Stimulated activated CD8-positive, alpha-beta memory T cell treated with anti-CD3 and anti-CD28 coated beads, Interleukin-4, amount 100 ng/mL, for 24 hours (primary cell): ENCODE results near the gene PDE7B.
A peak's percentile ranks its signal among the peaks of the same experiment; 100 is the strongest.

Source experiments
- DNase-seq: peaks from one replicate; pipeline ENCODE4 v3.0.0-alpha.2; 2020; ENCODE audit warnings: low read depth

Gene PDE7B

GRCh38 chr6:135851442-135852271 lies at the start of gene PDE7B:
TSS of gene PDE7B (plus strand) at chr6:135851701.
- DNase-seq = peak; percentile 4

DNA sequence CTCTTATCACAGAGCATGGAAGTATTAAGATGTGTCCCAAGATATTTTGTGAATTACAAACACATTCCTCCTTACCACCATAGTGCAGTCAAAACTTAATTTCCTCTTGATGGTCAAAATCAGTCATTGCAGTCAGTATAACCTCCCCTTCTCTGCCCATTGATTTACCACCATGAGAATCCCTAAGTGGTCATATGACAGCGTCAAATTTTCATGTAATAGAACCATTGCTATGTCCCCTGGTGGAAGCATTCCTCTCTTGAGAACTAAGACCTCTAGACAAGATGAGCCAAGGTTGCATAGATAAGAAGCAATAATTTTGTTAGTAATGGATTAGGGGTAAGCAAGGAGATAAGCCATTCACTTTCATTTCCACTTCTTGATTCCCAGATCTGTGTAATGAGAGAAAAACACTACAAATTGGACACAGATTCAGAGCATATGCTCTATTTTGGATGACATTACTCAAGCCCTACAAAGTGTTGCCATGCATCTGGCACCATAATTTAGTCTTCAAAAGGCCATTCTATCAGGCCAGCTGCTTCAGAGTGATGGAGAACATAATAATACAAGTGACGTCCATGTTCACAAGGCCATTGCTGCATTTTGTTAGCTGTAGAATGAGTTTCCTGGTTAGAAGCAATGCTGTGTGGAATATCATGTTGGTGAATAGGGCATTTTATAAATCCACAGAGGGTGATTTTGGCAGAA lies 49.6 kb upstream of the PDE7B start:
- DNase-seq = no peak

- no peak for DNase-seq
Observed at GRCh38 chr6:135810486-135810885, 41.0 kb upstream of the PDE7B start.

GRCh38 chr6:135811170-135811569 lies 40.3 kb upstream of the PDE7B start:
- no peak for DNase-seq

DNA sequence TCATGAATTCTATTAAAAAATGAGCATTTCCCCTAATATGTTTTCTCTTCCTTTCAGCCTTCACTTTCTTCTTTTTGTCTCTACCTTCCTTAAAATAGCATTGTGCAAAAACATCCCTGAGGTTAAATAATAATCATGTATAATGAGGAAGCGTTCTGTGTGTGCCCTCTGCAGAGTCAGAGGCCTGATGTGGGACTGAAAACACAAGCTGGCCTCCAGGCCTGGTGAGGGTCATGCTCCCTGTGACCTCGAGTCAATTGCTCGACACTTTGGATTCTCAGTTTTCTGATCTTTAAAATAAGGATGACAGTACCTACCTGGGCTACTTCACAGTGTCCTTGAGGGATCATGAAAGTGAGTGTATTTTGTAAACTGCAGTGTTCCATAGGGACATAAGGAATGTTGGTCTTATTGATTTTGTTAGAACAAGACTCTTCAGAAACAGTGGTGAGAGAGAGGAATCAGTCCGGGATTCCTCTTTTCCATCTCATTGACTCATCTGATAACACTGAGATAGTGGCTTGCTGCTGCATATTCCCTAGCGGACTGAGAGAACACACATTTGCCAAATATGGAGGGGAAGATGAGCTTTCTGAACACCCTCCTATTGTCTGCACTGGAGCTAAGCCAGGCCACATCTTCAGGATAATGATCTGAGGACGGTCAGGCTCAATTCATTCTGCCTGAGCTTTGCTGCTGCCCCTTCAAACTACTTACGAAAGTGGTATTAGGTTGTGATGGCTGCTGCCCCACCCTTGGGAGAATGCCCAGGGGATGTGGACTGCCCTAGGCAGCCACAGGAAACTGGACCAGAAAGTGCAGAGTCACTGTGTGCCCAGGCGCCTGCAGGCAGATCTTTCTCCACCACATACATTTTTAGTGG lies 39.6 kb upstream of the PDE7B start:
- DNase-seq = no peak

DNA sequence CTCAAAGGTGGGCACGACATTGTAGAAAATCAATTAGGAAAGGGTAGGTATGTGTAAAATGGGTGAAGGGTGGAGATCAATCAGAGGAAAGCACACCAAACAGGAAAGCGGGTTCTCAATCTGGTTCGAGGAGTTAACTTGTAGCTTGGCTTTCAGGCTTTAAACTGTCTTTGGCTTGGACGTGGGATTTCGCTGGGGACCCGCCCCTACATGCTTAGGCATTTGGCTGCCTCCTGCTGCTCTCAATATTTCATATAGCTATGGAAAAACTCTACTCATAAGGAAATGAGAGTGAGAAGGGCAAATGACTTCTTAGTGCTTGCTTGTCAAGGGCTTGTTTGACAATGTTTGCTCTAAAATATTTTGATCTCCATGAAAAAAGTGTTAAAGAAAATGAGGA lies 38.1 kb upstream of the PDE7B start:
- no peak for DNase-seq

GRCh38 chr6:135814043-135814442 lies 37.5 kb upstream of the PDE7B start:
- DNase-seq = no peak

GRCh38 chr6:135815216-135815615 lies 36.3 kb upstream of the PDE7B start:
- DNase-seq = no peak

GRCh38 chr6:135817035-135817434 lies 34.5 kb upstream of the PDE7B start:
- DNase-seq = no peak

GRCh38 chr6:135819665-135820064 lies 31.8 kb upstream of the PDE7B start:
- no peak for DNase-seq

DNA sequence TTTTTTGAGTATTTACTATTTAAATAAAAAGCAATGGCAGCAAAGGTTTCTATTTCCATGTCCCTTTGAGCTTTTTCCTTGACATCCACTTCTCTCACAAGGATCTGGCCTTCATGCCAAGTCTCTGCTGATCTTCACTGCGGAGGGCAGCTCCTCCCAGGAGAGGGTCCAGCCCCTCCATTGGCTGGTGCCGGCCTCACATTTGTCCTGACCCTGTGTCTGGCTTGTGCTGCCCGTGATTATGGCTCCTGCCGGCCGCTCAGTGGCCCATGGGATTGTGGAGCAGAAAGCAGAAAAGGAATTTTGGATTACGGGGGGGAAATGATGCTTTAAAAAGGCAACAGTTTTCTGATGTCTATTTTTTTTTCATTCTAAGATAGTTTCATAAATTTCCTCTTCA lies 31.2 kb upstream of the PDE7B start:
- DNase-seq = no peak

- DNase-seq = no peak
Observed at GRCh38 chr6:135823851-135824250, 27.6 kb upstream of the PDE7B start.

GRCh38 chr6:135826236-135826804 lies 25.2 kb upstream of the PDE7B start:
- DNase-seq = no peak

- no peak for DNase-seq
Observed at GRCh38 chr6:135828021-135828420, 23.5 kb upstream of the PDE7B start.

DNA sequence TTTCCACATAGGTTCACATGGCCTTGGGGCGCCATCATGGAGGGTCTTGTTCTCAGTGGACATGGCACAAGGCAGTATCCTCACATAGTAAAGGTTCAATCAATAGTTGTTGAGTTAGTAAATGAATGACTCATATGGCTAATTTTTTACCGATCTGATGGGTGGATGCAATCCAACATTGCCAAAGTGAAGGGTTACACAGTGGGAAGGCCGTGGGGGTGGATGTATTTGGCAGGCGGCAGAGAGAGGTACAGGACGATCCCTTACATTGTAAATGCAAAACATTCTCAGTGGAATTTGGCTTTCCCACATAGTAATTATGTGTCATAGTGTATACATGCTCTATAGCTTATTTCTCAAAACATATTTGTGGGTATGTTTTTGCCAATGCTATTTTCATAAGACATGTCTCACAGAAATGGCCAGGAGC lies 21.0 kb upstream of the PDE7B start:
- DNase-seq = no peak

GRCh38 chr6:135831016-135831415 lies 20.5 kb upstream of the PDE7B start:
- DNase-seq = no peak

DNA sequence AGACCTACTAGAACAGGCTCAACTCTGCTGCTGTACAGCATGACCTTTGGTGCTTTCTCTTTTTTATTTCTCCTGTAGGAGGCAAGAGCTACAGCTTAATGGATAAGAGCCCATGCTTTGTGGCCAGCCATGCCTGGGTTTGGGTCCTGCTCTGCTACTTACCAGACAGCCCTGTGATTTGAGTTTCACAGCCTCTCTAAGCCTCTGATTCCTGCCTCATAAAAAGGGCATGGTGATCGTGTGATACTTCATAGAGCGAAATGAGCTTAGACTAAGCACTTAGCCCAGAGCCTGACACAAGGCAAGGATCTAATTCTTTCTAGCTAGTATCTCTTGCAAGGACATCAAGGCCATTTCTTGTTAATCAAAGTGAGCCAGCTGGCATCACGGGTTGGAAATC lies 19.3 kb upstream of the PDE7B start:
- DNase-seq = no peak

DNA sequence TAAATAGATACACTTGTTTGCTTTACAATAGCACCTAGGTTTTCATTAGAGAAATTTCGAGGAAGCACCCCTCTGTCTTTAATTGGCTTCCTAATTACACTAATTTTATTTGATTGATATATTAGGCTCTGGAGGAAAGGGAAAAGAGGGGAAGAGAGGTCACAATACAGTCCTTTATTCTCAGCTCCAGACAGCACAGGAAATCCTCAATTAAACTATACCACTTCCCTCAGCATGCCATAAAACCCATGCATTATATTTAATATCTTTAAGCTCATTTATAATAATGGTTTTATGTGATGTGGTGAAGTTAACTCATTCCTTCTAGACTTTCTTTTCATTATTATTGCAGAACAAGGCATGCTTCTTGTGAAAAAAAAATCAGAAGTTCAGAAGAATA lies 17.7 kb upstream of the PDE7B start:
- no peak for DNase-seq

DNA sequence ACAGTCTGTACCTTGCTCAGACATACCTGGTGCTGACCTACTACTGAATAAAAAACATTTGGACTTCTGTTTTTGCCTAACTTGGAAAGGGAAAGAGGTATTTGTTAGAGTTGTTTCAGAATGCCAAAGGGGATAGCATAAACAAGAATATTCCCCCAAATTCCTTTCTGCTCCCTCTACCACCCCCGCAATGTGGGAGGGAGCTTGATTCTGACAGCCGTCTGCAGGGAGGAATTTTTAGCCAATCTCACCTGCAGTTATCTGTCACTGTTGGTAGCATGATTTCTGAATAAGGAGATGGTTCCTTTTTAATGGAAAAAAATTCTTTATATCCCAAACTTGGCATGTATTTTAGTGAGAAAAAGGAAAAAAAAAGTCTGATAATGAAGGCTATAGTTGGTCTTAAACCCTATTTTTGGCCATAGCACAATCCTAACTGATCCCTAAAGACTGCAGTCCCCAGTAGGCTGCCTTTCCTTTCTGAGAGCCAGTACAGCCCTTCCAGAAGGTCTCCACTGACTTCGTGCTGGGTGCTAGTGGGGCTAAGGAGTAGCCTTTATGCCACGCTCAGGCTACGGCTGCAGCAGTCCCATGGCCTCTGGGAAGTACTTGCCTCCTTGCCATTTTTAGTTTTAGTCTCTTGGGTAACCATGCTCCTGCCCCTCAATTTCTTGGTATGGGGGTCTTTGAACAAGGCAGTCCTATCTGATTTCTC lies 13.6 kb upstream of the PDE7B start:
- DNase-seq = no peak

- DNase-seq = no peak
Observed at GRCh38 chr6:135839121-135839520, 12.4 kb upstream of the PDE7B start.

DNA sequence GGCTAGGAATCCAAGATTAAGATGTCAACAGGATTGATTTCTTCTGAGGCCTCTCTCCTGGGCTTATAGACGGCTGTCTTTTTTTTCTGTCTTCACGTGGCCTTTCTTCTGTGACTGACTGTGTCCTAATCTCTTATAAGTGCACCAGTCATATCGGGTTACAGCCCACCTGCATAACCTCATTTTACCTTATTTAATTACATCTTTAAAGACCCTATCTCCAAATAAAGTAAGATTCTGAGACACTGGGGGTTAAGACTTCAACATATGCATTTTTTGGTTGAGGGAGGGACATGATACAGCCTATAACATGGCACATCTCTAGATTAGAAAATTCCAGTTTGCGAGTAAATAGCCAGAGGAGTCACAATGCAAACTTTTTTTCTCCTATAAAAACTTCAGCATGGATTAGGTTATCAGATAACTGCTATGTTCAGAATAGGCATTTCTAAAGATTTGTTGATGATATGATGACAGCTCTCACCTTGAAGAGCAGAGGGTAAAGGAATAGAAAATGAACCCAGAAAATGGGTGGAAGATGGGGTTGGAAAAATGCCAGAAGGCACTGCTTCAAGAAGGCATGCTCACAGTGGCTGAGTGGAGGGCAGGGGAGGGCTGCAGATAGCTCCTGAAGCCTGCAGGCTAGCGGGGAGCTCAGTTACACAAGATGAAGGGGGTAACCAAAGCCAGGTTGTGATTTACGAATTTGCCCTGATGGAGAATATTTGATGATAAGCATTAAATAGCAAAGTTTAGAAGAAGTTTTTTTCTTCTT lies 8.7 kb upstream of the PDE7B start:
- no peak for DNase-seq
